SK-N-SH (cell line): ENCODE data around the gene MFNG.

Experiments used
- GABPA ChIP-seq: IDR thresholded peaks from 2 replicates; pipeline ENCODE4 v1.4.0; 2012; ENCODE audit warnings: low read depth, mild to moderate bottlenecking
- TAF1 ChIP-seq: IDR thresholded peaks from 2 replicates; pipeline ENCODE4 v1.6.1; 2012; ENCODE audit warnings: low read depth, mild to moderate bottlenecking, low read length, moderate library complexity, borderline replicate concordance

DNA sequence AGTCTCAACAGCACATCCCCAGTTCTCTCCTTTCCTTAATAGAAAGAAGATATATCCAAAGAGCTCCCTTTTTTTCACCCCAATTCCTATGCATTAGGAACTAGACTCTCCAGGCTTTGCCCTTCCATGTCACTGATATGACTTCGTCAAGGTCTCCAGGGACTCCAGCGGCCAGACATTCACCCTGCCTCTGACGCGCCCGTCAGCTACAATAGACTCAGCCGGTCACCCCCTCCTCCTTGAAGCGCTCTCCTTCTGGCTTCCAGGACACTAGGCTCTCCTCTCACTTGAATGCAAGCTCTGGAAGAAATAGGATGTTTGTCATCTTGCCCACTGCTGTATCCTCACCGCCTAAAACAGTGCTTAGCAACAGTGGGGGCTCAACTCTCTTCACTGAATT, 44.0 kb downstream of the MFNG start:
- TF ChIP-seq GABPA (no peak), TAF1 (no peak)
